Thyroid gland (tissue), 4 donors: ENCODE results near the gene ZNF154. TPM values are rescaled to one million over a fixed set of nuclear protein-coding genes. Genes with fewer than 3 reads are reported as not detected.

Experiments used
- DNase-seq, 2 donors: peaks; one replicate each; pipeline ENCODE4 v3.0.0-alpha.2; 2019
- H3K27ac ChIP-seq, 3 donors: fragments of 200-600 bp; sonication (generic); 1 replicate in 2 of 3; 2 replicates in 1 of 3; pipeline ENCODE4 v1.5.1; 2016 to 2019; ENCODE audit warnings: mild to moderate bottlenecking in 1 of 3, moderate library complexity in 1 of 3
- H3K27me3 ChIP-seq: fragments of 200-600 bp; sonication (generic); one replicate; pipeline ENCODE4 v1.5.1; 2019
- H3K36me3 ChIP-seq, 2 donors: fragments of 200-600 bp; sonication (generic); one replicate each; pipeline ENCODE4 v1.5.1; 2016 to 2019
- H3K4me1 ChIP-seq, 2 donors: fragments of 200-600 bp; sonication (generic); one replicate each; pipeline ENCODE4 v1.5.1; 2017 to 2019
- H3K4me3 ChIP-seq, 3 donors: fragments of 200-600 bp; sonication (generic); replicated peaks in 1 of 3; 1 replicate in 2 of 3; 2 replicates in 1 of 3; pipeline ENCODE4 v1.5.1; 2016; ENCODE audit warnings: mild to moderate bottlenecking in 1 of 3
- H3K9me3 ChIP-seq: fragments of 200-600 bp; sonication (generic); one replicate; pipeline ENCODE4 v1.5.1; 2017
- POLR2A ChIP-seq, 2 donors: fragments of 450-650 bp; IDR thresholded peaks; one replicate each; pipeline ENCODE4 v1.6.1; 2017; ENCODE audit warnings: antibody characterized with exemption in 2 of 2, mild to moderate bottlenecking in 2 of 2, moderate library complexity in 1 of 2
- WGBS, 2 donors: methylation state at CpG; one replicate each; pipeline ENCODE4 v1.1.5; 2017; 5-methylcytosine and 5-hydroxymethylcytosine counted together
- intact Hi-C: fragments of 100-400 bp; cut with DNase I; formaldehyde crosslinking; loops from one replicate; pipeline ENCODE4 v1.15.1; 2023
- total RNA-seq, 4 donors: library from RNA; depleted of rRNA; stranded (reverse); fragments of >200 nt; gene quantifications; one replicate each; pipeline ENCODE4 v1.2.3, GENCODE V29; 2016
- TF ChIP-seq, protein P1 (sequence below), 6 experiments: fragments of 200-600 bp in 3 of 6; fragments of 450-650 bp in 3 of 6; sonication (generic) in 3 of 6; IDR thresholded peaks; one replicate each; pipeline ENCODE4 v1.5.1; 2016 to 2019; ENCODE audit warnings: antibody characterized with exemption in 6 of 6, mild to moderate bottlenecking in 2 of 6, inconsistent platforms in 1 of 6, moderate library complexity in 1 of 6

ZNF154 gene
- total RNA-seq, 4 donors from 2014 or later = 15.6 to 25.8 (median 18.2) TPM

DNA sequence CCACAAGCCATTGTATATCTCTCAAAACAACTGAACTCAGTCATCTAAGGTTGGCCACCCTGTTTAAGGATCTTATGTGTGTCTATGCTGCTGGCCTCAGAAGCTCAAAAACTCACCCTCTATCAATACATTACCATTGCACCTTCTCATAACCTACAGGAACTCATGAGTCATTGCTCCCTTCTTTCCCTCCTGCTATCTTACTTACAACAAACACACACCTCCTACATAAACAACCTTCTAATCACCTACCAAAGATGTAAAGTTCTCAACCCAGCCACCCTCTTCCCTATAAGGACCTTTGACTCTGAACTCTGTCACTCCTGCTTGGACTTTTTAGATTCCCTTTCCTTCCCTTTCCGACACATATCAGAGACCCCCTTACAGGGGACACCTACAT, 53.6 kb downstream of the ZNF154 start:
- Histone ChIP-seq H3K36me3 (no peaks in the 10 kb centered on the region), H3K4me3 (no peak overlapping the region), H3K4me1 (no peaks in the 10 kb centered on the region), H3K9me3 (no peaks in the 10 kb centered on the region), H3K27me3 (no peaks in the 10 kb centered on the region), H3K27ac (no peak overlapping the region)
- intact Hi-C loops = no loop called here
- no peak for DNase-seq
- 90 to 94% methylated on average over 1 of the region's 1 CpG for WGBS, 2 donors
- TF ChIP-seq, protein P1, sequence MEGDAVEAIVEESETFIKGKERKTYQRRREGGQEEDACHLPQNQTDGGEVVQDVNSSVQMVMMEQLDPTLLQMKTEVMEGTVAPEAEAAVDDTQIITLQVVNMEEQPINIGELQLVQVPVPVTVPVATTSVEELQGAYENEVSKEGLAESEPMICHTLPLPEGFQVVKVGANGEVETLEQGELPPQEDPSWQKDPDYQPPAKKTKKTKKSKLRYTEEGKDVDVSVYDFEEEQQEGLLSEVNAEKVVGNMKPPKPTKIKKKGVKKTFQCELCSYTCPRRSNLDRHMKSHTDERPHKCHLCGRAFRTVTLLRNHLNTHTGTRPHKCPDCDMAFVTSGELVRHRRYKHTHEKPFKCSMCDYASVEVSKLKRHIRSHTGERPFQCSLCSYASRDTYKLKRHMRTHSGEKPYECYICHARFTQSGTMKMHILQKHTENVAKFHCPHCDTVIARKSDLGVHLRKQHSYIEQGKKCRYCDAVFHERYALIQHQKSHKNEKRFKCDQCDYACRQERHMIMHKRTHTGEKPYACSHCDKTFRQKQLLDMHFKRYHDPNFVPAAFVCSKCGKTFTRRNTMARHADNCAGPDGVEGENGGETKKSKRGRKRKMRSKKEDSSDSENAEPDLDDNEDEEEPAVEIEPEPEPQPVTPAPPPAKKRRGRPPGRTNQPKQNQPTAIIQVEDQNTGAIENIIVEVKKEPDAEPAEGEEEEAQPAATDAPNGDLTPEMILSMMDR (IDR thresholded peaks at IDR 0.05) = no peak
- no peak for TF ChIP-seq POLR2A (IDR thresholded peaks at IDR 0.05)

- no peak for DNase-seq
- TF ChIP-seq, protein P1 (IDR thresholded peaks at IDR 0.05) = no peak
- no peak for TF ChIP-seq POLR2A (IDR thresholded peaks at IDR 0.05)
- no peak overlapping the region for H3K4me3 ChIP-seq
- no peaks in the 10 kb centered on the region for H3K4me1 ChIP-seq
- WGBS, 2 donors = 79 to 97% methylated on average over 2 of the region's 2 CpGs
- H3K27me3 ChIP-seq = no peaks in the 10 kb centered on the region
- H3K9me3 ChIP-seq = no peaks in the 10 kb centered on the region
- no peak overlapping the region for H3K27ac ChIP-seq
- H3K36me3 ChIP-seq = no peaks in the 10 kb centered on the region
- intact Hi-C loops = no loop called here
Observed at GRCh38 chr19:57653689-57654088, 55.3 kb downstream of the ZNF154 start.

GRCh38 chr19:57651654-57651996, 57.4 kb downstream of the ZNF154 start:
- TF ChIP-seq, protein P1 (IDR thresholded peaks at IDR 0.05) = no peak
- DNase-seq = no peak
- Histone ChIP-seq H3K27ac (no peak overlapping the region), H3K4me1 (no peaks in the 10 kb centered on the region), H3K36me3 (no peaks in the 10 kb centered on the region), H3K27me3 (no peaks in the 10 kb centered on the region), H3K4me3 (no peak overlapping the region), H3K9me3 (no peaks in the 10 kb centered on the region)
- intact Hi-C loops = no loop called here
- 37 to 42% methylated on average over 6 of the region's 6 CpGs for WGBS, 2 donors

- Histone ChIP-seq H3K27me3 (no peaks in the 10 kb centered on the region), H3K27ac (no peak overlapping the region), H3K36me3 (no peaks in the 10 kb centered on the region), H3K4me1 (no peaks in the 10 kb centered on the region), H3K4me3 (no peak overlapping the region), H3K9me3 (no peaks in the 10 kb centered on the region)
- intact Hi-C loops = no loop called here
- TF ChIP-seq, protein P1 (IDR thresholded peaks at IDR 0.05) = no peak
- TF ChIP-seq POLR2A (IDR thresholded peaks at IDR 0.05) = no peak
- WGBS, 2 donors = 59 to 63% methylated on average over 6 of the region's 6 CpGs
- DNase-seq = peak; percentile 13 to 15
Observed at GRCh38 chr19:57648331-57649003, 60.5 kb downstream of the ZNF154 start.

Other genes starting within 250 kb of the ZNF154 start
- 10 to 100 TPM; 30.9 to 46.2 (median 41.0) TPM for gene ZNF772, start 231.6 kb downstream of the ZNF154 start, total RNA-seq
- 10 to 100 TPM; 10.5 to 21.3 (median 17.0) TPM for gene ZNF419, start 221.5 kb downstream of the ZNF154 start, total RNA-seq
- 10 to 100 TPM; 16.1 to 23.8 (median 19.6) TPM for gene ZNF773, start 209.3 kb downstream of the ZNF154 start, total RNA-seq
- 10 to 100 TPM in 1 of 4 donors, 1 to 10 TPM in 3; 7.7 to 12.7 (median 9.2) TPM for gene ZNF549, start 181.8 kb downstream of the ZNF154 start, total RNA-seq
- 10 to 100 TPM in 1 of 4 donors, 1 to 10 TPM in 3; 7.1 to 13.5 (median 8.7) TPM for gene ZNF550, start 149.3 kb downstream of the ZNF154 start, total RNA-seq
- 10 to 100 TPM in 1 of 4 donors, 1 to 10 TPM in 3; 5.2 to 10.9 (median 7.2) TPM for gene ZNF416, start 130.3 kb downstream of the ZNF154 start, total RNA-seq
- 10 to 100 TPM in 3 of 4 donors, 1 to 10 TPM in 1; 8.9 to 19.7 (median 13.7) TPM for gene ZIK1, start 125.1 kb downstream of the ZNF154 start, total RNA-seq
- 1 to 10 TPM; 1.9 to 4.8 (median 2.6) TPM for gene ZNF530, start 109.3 kb downstream of the ZNF154 start, total RNA-seq
- gene ZNF134, start 95.0 kb downstream of the ZNF154 start, total RNA-seq = 10 to 100 TPM; 32.6 to 45.5 (median 37.3) TPM
- gene ZNF211, start 76.0 kb downstream of the ZNF154 start, total RNA-seq = 10 to 100 TPM; 16.2 to 27.5 (median 21.8) TPM
- 1 to 10 TPM in 1 of 4 donors, under 1 TPM in 3; 0.22 to 1.1 (median 0.47) TPM for gene ZSCAN4, start 40.3 kb downstream of the ZNF154 start, total RNA-seq
- gene ZNF551, start 27.2 kb downstream of the ZNF154 start, total RNA-seq = 10 to 100 TPM; 11.2 to 23.6 (median 17.7) TPM
- 10 to 100 TPM; 16.8 to 27.6 (median 20.7) TPM for gene ZNF671, start 18.4 kb upstream of the ZNF154 start, total RNA-seq
- gene ZNF776, start 37.6 kb upstream of the ZNF154 start, total RNA-seq = 10 to 100 TPM; 17.6 to 24.4 (median 22.4) TPM
- gene ZNF586, start 60.5 kb upstream of the ZNF154 start, total RNA-seq = 10 to 100 TPM; 23.8 to 30.5 (median 27.5) TPM
- gene ZNF552, start 105.7 kb upstream of the ZNF154 start, total RNA-seq = 10 to 100 TPM in 2 of 4 donors, 1 to 10 TPM in 2; 5.3 to 13.6 (median 10.2) TPM
- gene ZNF587B, start 121.1 kb upstream of the ZNF154 start, total RNA-seq = 10 to 100 TPM; 21.8 to 35.8 (median 23.9) TPM
- 10 to 100 TPM; 15.9 to 36.5 (median 24.4) TPM for gene ZNF587, start 140.7 kb upstream of the ZNF154 start, total RNA-seq
- 10 to 100 TPM; 25.6 to 41.4 (median 31.6) TPM for gene ZNF814, start 179.8 kb upstream of the ZNF154 start, total RNA-seq
- gene ZNF417, start 207.4 kb upstream of the ZNF154 start, total RNA-seq = 10 to 100 TPM; 17.7 to 33.0 (median 25.1) TPM
- 10 to 100 TPM in 3 of 4 donors, 1 to 10 TPM in 1; 9.3 to 17.2 (median 11.7) TPM for gene ZNF418, start 226.2 kb upstream of the ZNF154 start, total RNA-seq
- gene ZNF256, start 238.5 kb upstream of the ZNF154 start, total RNA-seq = 10 to 100 TPM in 1 of 4 donors, 1 to 10 TPM in 3; 5.7 to 11.1 (median 6.3) TPM